Fibroblast of skin of back (primary cell): ENCODE data around the gene RXRB. TPM values are rescaled to one million over a fixed set of nuclear protein-coding genes. Genes with fewer than 3 reads are reported as not detected.
A peak's percentile ranks its signal among the peaks of the same experiment; 100 is the strongest.
"Not testable (repeated sequence)": the region's sequence is repeated elsewhere in the genome, so short reads cannot be mapped to it uniquely, and the experiment has no call there.

Experiments
- DNase-seq: peaks from one replicate; pipeline ENCODE4 v3.0.0-alpha.2; 2013
- polyA plus RNA-seq, 2 experiments: library from polyadenylated mRNA; unstranded; fragments of 120-200 nt; gene quantifications; one replicate each; pipeline ENCODE4 v1.2.1, GENCODE V29; 2013; ENCODE audit not compliant: insufficient read length in 2 of 2

RXRB gene
- polyA plus RNA-seq (2013, experiment 1 of 2; ENCODE audit: insufficient read length), result 45.8 TPM
- 38.3 TPM for polyA plus RNA-seq (2013, experiment 2 of 2; ENCODE audit: insufficient read length)

GRCh38 chr6:33200219-33201146, at the start of gene RXRB, which contains the start of gene SLC39A7:
RXRB (minus strand) TSS chr6:33200665; CDS start chr6:33200476, 189 bp downstream.
SLC39A7 (plus strand) TSS chr6:33200867; CDS start chr6:33201246, 379 bp downstream.
- peak; percentile 99 for DNase-seq

- DNase-seq, result peak; percentile 93
These were observed 49.5 kb upstream of the RXRB start for GRCh38 chr6:33249732-33250630.

DNA sequence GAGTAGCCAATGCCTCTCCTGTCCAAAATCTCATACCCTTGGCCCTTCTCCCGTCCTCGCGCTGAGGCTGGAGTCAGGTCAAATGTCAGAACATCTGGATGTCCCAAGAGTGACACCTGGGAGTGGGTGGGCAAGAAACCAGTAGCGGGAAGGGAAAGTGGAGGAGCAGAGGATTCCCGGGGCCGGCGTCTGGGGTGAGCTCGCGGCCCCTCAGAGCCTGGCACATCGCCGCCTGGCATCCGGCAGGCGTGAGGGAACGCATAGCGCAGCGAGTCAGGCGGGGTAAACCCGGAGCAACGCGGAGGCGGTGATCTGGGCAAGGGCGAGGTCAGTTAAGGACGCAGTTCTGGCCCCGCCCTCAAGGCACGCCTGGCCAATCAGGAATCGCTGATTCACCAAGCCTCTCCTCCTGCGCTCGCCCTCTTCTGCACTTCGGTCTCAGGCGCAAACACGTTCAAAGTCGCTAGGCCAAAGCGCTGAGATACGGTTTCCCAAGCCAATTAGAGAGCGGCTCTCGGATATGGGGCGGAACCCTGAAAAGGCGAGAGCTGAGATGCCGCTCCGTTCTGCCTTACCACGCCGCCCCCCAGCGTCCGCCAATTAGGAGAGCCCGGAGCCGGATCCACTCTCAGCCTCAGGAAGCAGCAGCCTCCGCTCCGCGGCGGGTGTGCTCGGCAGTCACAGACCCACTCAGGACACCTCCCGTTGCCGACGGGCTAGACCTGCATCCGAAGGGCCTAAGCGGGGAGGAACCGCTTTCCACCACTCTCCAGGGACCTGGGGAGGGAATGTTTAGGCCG, 48.7 kb upstream of the RXRB start:
- DNase-seq, result peak; percentile 100

DNA sequence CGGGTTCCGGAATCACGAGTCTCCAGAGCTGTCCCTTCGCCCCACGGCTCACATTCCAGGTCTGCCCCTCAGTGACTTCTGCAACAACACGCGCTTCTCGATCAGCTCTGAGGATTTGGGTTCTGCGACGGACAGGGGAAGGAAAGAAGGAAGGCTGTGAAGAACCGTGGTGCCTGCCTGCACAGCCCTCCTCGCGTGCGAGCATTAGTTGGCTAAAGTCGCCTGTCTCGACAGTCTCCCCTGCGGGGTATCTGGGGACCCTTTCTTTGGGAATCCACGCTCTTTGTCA, 48.1 kb upstream of the RXRB start:
- no peak for DNase-seq

GRCh38 chr6:33247977-33248642, 47.6 kb upstream of the RXRB start:
- DNase-seq, result peak; percentile 80

- no peak for DNase-seq
These were observed 43.0 kb upstream of the RXRB start for GRCh38 chr6:33243476-33243875.

DNA sequence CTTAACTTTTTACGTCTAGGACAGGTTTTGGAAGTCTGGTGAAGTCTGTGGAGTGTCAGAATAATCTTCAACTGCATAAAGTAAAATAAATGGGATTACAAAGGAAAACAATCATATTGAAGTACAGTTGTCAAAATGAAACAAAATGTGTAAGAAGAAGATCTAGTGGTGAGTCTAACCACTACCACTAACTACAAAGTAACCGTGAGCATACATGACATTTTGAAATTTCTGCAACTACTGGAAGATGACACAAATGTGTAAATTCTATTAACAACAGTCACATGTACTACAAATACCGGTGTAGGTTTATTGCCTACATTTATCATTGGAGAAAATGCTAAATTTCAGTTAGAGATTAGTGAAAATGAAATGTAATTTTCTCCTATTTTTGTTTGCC, 41.5 kb upstream of the RXRB start:
- DNase-seq, result no peak

- DNase-seq, result no peak
These were observed 37.3 kb upstream of the RXRB start for GRCh38 chr6:33237741-33238140.

DNA sequence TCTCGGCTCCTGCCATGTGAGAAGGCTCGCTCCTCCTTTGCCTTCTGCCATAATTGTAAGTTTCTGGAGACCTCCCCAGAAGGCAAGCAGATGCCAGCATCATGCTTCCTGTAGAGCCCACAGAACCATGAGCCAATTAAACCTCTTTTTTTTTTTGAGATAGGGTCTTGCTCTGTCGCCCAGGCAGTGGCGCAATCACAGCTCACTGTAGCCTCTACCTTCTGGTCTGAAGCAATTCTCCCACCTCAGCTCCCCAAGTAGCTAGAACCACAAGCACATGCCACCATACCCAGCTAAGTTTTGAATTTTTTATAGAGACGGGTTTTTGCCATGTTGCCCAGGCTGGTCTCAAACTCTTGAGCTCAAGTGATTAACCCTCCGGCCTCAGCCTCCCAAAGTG, 36.4 kb upstream of the RXRB start:
- no peak for DNase-seq

- DNase-seq, result no peak
These were observed 35.9 kb upstream of the RXRB start for GRCh38 chr6:33236328-33236727.

GRCh38 chr6:33235221-33235634, 34.8 kb upstream of the RXRB start:
- no peak for DNase-seq

GRCh38 chr6:33226503-33227120, 26.1 kb upstream of the RXRB start:
- not testable (repeated sequence) for DNase-seq

GRCh38 chr6:33217681-33218080, 17.2 kb upstream of the RXRB start:
- DNase-seq, result no peak

DNA sequence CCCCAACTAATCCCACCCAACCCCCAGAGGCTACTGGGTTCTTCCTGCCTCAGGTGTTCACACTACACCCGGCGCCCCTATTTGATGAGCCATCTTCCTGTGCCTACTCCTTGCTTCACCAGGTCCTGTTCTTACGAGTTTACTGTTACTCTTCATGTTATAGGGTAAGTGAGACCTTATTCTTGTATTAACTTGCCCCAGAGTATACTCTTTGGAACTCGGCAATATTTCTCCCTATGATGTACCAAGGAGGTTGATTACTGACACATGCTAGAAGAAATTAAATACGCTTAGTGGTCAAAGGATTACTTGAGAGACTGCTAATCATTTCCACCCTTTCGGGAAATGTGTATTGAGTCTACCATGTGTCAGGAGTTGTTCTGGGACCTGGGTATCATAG, 16.8 kb upstream of the RXRB start:
- no peak for DNase-seq

DNA sequence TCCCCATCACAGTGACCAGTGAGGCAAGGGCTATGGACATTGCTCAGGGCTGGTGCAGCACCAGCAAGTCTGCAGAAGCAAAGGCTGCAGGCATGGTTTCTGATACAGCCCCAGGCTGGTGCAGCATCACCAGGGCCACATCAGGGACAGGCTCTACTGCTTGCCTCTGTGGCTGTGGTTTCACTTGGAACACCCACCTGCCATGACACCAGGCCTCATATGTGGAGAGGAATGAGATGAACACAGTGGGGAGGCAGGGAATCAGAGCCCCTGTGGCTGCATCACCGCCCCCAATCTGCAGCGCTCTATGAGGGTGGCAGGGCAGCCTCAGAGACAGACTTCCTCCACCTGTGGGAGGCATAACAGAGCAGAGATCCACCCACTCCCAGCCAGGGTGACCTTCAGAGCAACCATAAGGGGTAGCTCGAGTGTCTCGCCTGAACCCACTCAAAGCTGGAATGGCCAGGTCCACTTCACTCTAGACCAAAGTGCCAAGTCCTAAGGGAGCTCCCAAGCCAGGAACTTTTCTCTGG, 15.7 kb upstream of the RXRB start:
- DNase-seq, result no peak

GRCh38 chr6:33215271-33216116, 15.0 kb upstream of the RXRB start:
- DNase-seq, result no peak

DNA sequence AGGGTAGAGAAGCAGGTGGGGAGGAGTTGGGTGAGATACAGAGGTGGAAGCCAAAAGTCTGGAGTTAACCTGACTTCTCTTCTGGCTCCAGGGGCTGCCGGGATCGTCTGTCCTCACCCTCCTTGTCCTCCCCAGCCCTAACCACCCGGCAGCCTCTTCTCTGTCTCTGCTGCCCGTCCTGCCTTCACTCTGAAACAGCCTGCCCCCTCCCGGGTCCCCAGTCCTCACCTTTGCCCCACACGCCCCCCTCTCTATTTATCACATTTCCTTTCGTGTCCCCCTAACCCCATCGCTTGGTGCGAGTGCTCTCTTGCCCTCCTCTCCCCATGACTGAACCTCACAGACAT, 13.5 kb upstream of the RXRB start:
- DNase-seq, result no peak

DNA sequence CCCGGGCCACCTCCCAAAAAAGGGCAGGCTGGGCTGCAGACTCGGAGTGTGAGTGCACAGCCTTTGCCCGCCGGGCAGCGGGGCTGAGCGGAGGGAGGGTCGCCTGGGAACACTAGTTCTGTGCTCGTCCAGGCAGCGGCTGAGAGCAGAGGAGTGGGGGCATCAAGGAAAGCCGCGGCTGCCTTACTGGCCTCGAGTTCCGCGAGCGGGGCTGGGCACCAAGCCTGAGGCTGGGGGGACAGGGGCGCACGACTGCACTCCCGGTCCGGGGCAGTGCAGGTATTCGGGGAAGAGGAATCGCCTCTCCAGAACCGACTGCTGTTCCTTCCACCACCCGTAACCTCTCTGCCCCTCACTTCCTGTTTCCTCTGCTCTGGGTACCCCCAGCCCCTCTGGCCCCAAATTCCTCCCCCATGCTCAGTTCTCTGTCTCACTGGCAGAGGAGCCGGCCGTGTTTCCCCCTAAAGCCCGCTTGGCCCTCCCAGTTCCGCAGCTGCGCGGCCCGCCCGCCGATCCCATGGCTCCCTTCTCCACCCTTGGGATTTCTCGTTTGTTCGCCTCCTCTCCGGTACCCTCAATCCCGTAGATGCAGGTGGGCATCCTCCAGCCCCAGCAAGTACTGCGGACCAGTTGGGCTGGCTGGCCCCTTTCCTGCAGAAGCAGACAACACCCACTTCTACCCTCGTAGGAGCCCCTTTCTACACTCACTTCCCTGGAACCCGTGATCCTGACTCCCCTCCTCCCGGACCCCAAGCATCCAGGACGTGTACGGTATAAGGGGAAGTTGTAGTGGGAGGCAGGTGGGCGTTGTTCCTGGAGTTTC, 12.9 kb upstream of the RXRB start:
- no peak for DNase-seq

DNA sequence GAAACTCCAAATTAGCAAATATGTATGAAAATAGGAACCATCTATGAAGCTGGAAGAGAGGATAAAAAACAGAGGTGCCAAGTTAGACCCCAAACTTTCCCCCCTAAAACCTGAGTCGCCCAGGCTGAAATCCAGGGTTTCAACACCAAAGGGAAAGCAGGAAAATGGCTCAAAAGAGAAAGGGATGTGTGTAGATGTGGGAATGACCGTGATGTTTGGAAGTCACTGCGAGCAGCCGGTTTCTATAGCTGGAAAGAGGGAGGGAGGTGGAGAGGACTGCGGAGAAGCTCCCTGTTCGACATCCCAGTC, 12.3 kb upstream of the RXRB start:
- DNase-seq, result no peak
